ENCODE results near the gene ISYNA1.

The ISYNA1 gene

GRCh38 chr19:18431351-18432197 lies 6.4 kb downstream of the ISYNA1 start:
- DNase-seq (ENCODE audit: low spot score) = no peak

- no peak for DNase-seq (ENCODE audit: low spot score)
These were observed 7.4 kb downstream of the ISYNA1 start for GRCh38 chr19:18430417-18431144.

- DNase-seq (ENCODE audit: low spot score) = no peak
These were observed 8.1 kb downstream of the ISYNA1 start for GRCh38 chr19:18429717-18430416.

- peak; percentile 79 for DNase-seq (ENCODE audit: low spot score)
These were observed 8.9 kb downstream of the ISYNA1 start for GRCh38 chr19:18428787-18429674.

- DNase-seq (ENCODE audit: low spot score) = no peak
These were observed 9.7 kb downstream of the ISYNA1 start for GRCh38 chr19:18428173-18428786.

- no peak for DNase-seq (ENCODE audit: low spot score)
These were observed 10.2 kb downstream of the ISYNA1 start for GRCh38 chr19:18427743-18428113.

GRCh38 chr19:18427080-18427742 lies 10.7 kb downstream of the ISYNA1 start:
- no peak for DNase-seq (ENCODE audit: low spot score)

GRCh38 chr19:18426416-18426767 lies 11.5 kb downstream of the ISYNA1 start:
- no peak for DNase-seq (ENCODE audit: low spot score)

- no peak for DNase-seq (ENCODE audit: low spot score)
These were observed 12.2 kb downstream of the ISYNA1 start for GRCh38 chr19:18425515-18426415.

- DNase-seq (ENCODE audit: low spot score) = no peak
These were observed 12.9 kb downstream of the ISYNA1 start for GRCh38 chr19:18424890-18425514.

GRCh38 chr19:18424122-18424889 lies 13.6 kb downstream of the ISYNA1 start:
- no peak for DNase-seq (ENCODE audit: low spot score)

- no peak for DNase-seq (ENCODE audit: low spot score)
These were observed 14.5 kb downstream of the ISYNA1 start for GRCh38 chr19:18423258-18424020.

GRCh38 chr19:18422530-18423191 lies 15.3 kb downstream of the ISYNA1 start:
- DNase-seq (ENCODE audit: low spot score) = peak; percentile 69

- DNase-seq (ENCODE audit: low spot score) = no peak
These were observed 16.5 kb downstream of the ISYNA1 start for GRCh38 chr19:18421371-18421959.

GRCh38 chr19:18420930-18421329 lies 17.0 kb downstream of the ISYNA1 start:
- DNase-seq (ENCODE audit: low spot score) = no peak

GRCh38 chr19:18419699-18420460 lies 18.1 kb downstream of the ISYNA1 start:
- no peak for DNase-seq (ENCODE audit: low spot score)
